Spleen (tissue), 11 donors: ENCODE measurements around the gene GLIS1. TPM values are rescaled to one million over a fixed set of nuclear protein-coding genes. Genes with fewer than 3 reads are reported as not detected.

Source experiments
- DNase-seq: peaks from one replicate; pipeline ENCODE4 v3.0.0-alpha.2; 2020
- H3K27ac ChIP-seq, 8 donors: fragments of 200-600 bp; sonication (generic) in 7 of 8; 1 replicate in 4 of 8; 2 replicates in 4 of 8; pipeline versions ENCODE4 v1.5.0 to v1.8.0; 2016 to 2021; ENCODE audit warnings: inconsistent platforms in 4 of 8, mild to moderate bottlenecking in 4 of 8, moderate library complexity in 1 of 8
- H3K27me3 ChIP-seq, 7 donors: fragments of 200-600 bp; sonication (generic) in 6 of 7; replicated peaks in 1 of 7; 1 replicate in 4 of 7; 2 replicates in 3 of 7; pipeline versions ENCODE4 v1.5.0 to v1.8.0; 2016 to 2021; ENCODE audit warnings: inconsistent platforms in 3 of 7, mild to moderate bottlenecking in 1 of 7
- H3K36me3 ChIP-seq, 6 donors: fragments of 200-600 bp; sonication (generic) in 5 of 6; 1 replicate in 4 of 6; 2 replicates in 2 of 6; pipeline versions ENCODE4 v1.5.0 to v1.8.0; 2016 to 2021; ENCODE audit warnings: inconsistent platforms in 2 of 6
- H3K4me1 ChIP-seq, 6 donors: fragments of 200-600 bp; sonication (generic) in 5 of 6; 1 replicate in 3 of 6; 2 replicates in 3 of 6; pipeline versions ENCODE4 v1.5.0 to v1.8.0; 2016 to 2021; ENCODE audit warnings: inconsistent platforms in 3 of 6
- H3K4me3 ChIP-seq, 8 donors: fragments of 200-600 bp; sonication (generic) in 7 of 8; 1 replicate in 4 of 8; 2 replicates in 4 of 8; pipeline versions ENCODE4 v1.5.0 to v1.8.0; 2016 to 2021; ENCODE audit warnings: inconsistent platforms in 4 of 8, mild to moderate bottlenecking in 4 of 8, moderate library complexity in 2 of 8
- H3K9me3 ChIP-seq, 8 donors: fragments of 200-600 bp; sonication (generic) in 7 of 8; 1 replicate in 4 of 8; 2 replicates in 4 of 8; pipeline versions ENCODE4 v1.5.0 to v1.8.0; 2016 to 2021; ENCODE audit warnings: inconsistent platforms in 4 of 8
- CTCF ChIP-seq, 11 experiments: fragments of 200-600 bp in 7 of 11; fragments of 450-650 bp in 4 of 11; sonication (generic) in 4 of 11; IDR thresholded peaks in 8 of 11; conservative IDR thresholded peaks in 3 of 11; 1 replicate in 7 of 11; 2 replicates in 4 of 11; pipeline versions ENCODE4 v1.4.0 to v1.8.0; 2016 to 2021; ENCODE audit warnings: antibody characterized with exemption in 11 of 11, inconsistent platforms in 4 of 11, mild to moderate bottlenecking in 1 of 11
- POLR2A ChIP-seq, 3 donors: fragments of 450-650 bp; IDR thresholded peaks; one replicate each; pipeline ENCODE4 v1.5.1; 2017; ENCODE audit warnings: antibody characterized with exemption in 3 of 3, mild to moderate bottlenecking in 1 of 3
- POLR2AphosphoS5 ChIP-seq, 3 donors: sonication (generic); formaldehyde crosslinking; IDR thresholded peaks; one replicate each; pipeline ENCODE4 v1.5.1; 2017; ENCODE audit warnings: antibody characterized with exemption in 3 of 3
- WGBS, 5 donors: extraction: QIAGEN DNeasy Blood & Tissue Kit in 3 of 5; methylation state at CpG; one replicate each; pipeline versions ENCODE4 v1.1.5 to v1.1.7; 2013 to 2018; 5-methylcytosine and 5-hydroxymethylcytosine counted together
- intact Hi-C: fragments of 100-400 bp; cut with DNase I; formaldehyde crosslinking; loops from one replicate; pipeline ENCODE4 v1.15.0; 2023; ENCODE audit warnings: low total_unique reads
- polyA plus RNA-seq, 3 donors: library from polyadenylated mRNA; stranded (reverse); fragments of 200-250 nt; gene quantifications; one replicate each; pipeline ENCODE4 v1.2.1, GENCODE V29; 2013
- total RNA-seq, 7 donors: library from RNA; depleted of rRNA in 3 of 7; stranded (reverse); fragments of >200 nt in 3 of 7; fragmentation: NEBNext Ultra II Directional in 4 of 7; extraction: Animal tissue kit (Norgen Biotek cat#: 25700) in 4 of 7; gene quantifications; one replicate each; pipeline versions ENCODE4 v1.1.0 to v1.2.1, GENCODE V29; 2016 to 2021
- donor health status: healthy with polysubstance abuse.
- donor health status: DM: no; HTN: no; CAD: no; lungs with moderate emphysema.
- donor health status: DM: no; HTN: no; CAD: no.
- donor health status: Bipolar disorder and iron deficiency.
- donor health status: healthy.
- donor health status: DM: no; HTN: no; CAD: no.
- donor health status: DM: yes; HTN: yes; CAD: no.

The GLIS1 gene
- total and polyA plus RNA-seq, 10 donors = 0.04 to 0.39 (median 0.26) TPM; not detected in 5

GRCh38 chr1:53736290-53736689, 2.7 kb downstream of the GLIS1 start:
- Histone ChIP-seq H3K9me3 (no peaks in the 10 kb centered on the region), H3K4me1 (peaks cover 11 to 30% (median 23%) of the 10 kb centered on the region in 6 donors), H3K4me3 (no peak overlapping the region), H3K27ac (no peak overlapping the region), H3K27me3 (peaks cover 0 to 71% (median 30%) of the 10 kb centered on the region in 7 donors), H3K36me3 (no peaks in the 10 kb centered on the region)
- no peak for DNase-seq
- intact Hi-C loops = no loop called here
- TF ChIP-seq CTCF (IDR thresholded peaks at IDR 0.05 in 8 of 11, conservative IDR thresholded peaks at IDR 0.05 in 3 of 11) = no peak
- TF ChIP-seq POLR2AphosphoS5 (IDR thresholded peaks at IDR 0.05) = no peak
- no peak for TF ChIP-seq POLR2A (IDR thresholded peaks at IDR 0.05)
- 84 to 91% (median 88%) methylated on average over 11 of the region's 11 CpGs for WGBS, 5 donors

- Histone ChIP-seq H3K4me1 (peaks cover 11 to 30% (median 23%) of the 10 kb centered on the region in 6 donors), H3K27ac (no peak overlapping the region), H3K36me3 (no peaks in the 10 kb centered on the region), H3K4me3 (no peak overlapping the region), H3K9me3 (no peaks in the 10 kb centered on the region), H3K27me3 (peaks cover 0 to 65% (median 27%) of the 10 kb centered on the region in 7 donors)
- no peak for DNase-seq
- 89 to 99% (median 92%) methylated on average over 5 of the region's 5 CpGs for WGBS, 5 donors
- intact Hi-C loops = no loop called here
- no peak for TF ChIP-seq POLR2A (IDR thresholded peaks at IDR 0.05)
- no peak for TF ChIP-seq CTCF (IDR thresholded peaks at IDR 0.05 in 8 of 11, conservative IDR thresholded peaks at IDR 0.05 in 3 of 11)
- TF ChIP-seq POLR2AphosphoS5 (IDR thresholded peaks at IDR 0.05) = no peak
These were observed 3.3 kb downstream of the GLIS1 start for GRCh38 chr1:53735681-53736080.

GRCh38 chr1:53735261-53735660, 3.7 kb downstream of the GLIS1 start:
- TF ChIP-seq POLR2A (IDR thresholded peaks at IDR 0.05) = no peak
- TF ChIP-seq POLR2AphosphoS5 (IDR thresholded peaks at IDR 0.05) = no peak
- TF ChIP-seq CTCF (IDR thresholded peaks at IDR 0.05 in 8 of 11, conservative IDR thresholded peaks at IDR 0.05 in 3 of 11) = no peak
- intact Hi-C loops = no loop called here
- H3K27ac ChIP-seq = no peak overlapping the region
- WGBS, 5 donors = 71 to 89% (median 83%) methylated on average over 5 of the region's 5 CpGs
- H3K9me3 ChIP-seq = no peaks in the 10 kb centered on the region
- H3K27me3 ChIP-seq = peaks cover 0 to 61% (median 27%) of the 10 kb centered on the region in 7 donors
- H3K4me3 ChIP-seq = no peak overlapping the region
- peaks cover 11 to 30% (median 23%) of the 10 kb centered on the region in 6 donors for H3K4me1 ChIP-seq
- no peaks in the 10 kb centered on the region for H3K36me3 ChIP-seq
- DNase-seq = no peak

GRCh38 chr1:53734650-53735211, 4.2 kb downstream of the GLIS1 start:
- H3K36me3 ChIP-seq = no peaks in the 10 kb centered on the region
- WGBS, 5 donors = 74 to 88% (median 82%) methylated on average over 10 of the region's 10 CpGs

More at GRCh38 chr1:53734650-53735211, 4.2 kb downstream of the GLIS1 start:
- peaks cover 11 to 26% (median 21%) of the 10 kb centered on the region in 6 donors for H3K4me1 ChIP-seq
- H3K9me3 ChIP-seq = no peaks in the 10 kb centered on the region
- H3K27me3 ChIP-seq = peaks cover 0 to 56% (median 27%) of the 10 kb centered on the region in 7 donors
- TF ChIP-seq POLR2AphosphoS5 (IDR thresholded peaks at IDR 0.05) (no peak), POLR2A (IDR thresholded peaks at IDR 0.05) (no peak), CTCF (IDR thresholded peaks at IDR 0.05 in 8 of 11, conservative IDR thresholded peaks at IDR 0.05 in 3 of 11) (no peak)
- H3K27ac ChIP-seq = no peak overlapping the region
- no peak overlapping the region for H3K4me3 ChIP-seq
- no peak for DNase-seq
- intact Hi-C loops = no loop called here
